Mononuclear cell (primary cell): ENCODE results near the gene ST3GAL4. TPM values are rescaled to one million over a fixed set of nuclear protein-coding genes. Genes with fewer than 3 reads are reported as not detected.
"Not testable (repeated sequence)": the region's sequence is repeated elsewhere in the genome, so short reads cannot be mapped to it uniquely, and the experiment has no call there.

ENCODE experiments used
- H3K27me3 ChIP-seq: 2 replicates; pipeline ENCODE4 v1.6.0; 2011; ENCODE audit warnings: low read length, control low read depth; ENCODE audit not compliant: insufficient read depth
- H3K4me1 ChIP-seq: 2 replicates; pipeline ENCODE4 v1.5.1; 2011; ENCODE audit warnings: mild to moderate bottlenecking, low read length, control low read depth; ENCODE audit not compliant: insufficient read depth
- H3K4me3 ChIP-seq: 2 replicates; pipeline ENCODE4 v1.5.1; 2011; ENCODE audit warnings: mild to moderate bottlenecking, low read length, moderate library complexity
- H3K9me3 ChIP-seq: 2 replicates; pipeline ENCODE4 v1.5.1; 2011; ENCODE audit warnings: low read depth, mild to moderate bottlenecking, control low read depth, low read length
- total RNA-seq: library from RNA; depleted of rRNA; stranded (reverse); fragments of >200 nt; gene quantifications from one replicate; pipeline ENCODE4 v1.2.3, GENCODE V29; 2012

Gene ST3GAL4
- total RNA-seq, 1 donor: 8.2 TPM

- Histone ChIP-seq H3K4me1 (peaks cover 35% of the 10 kb centered on the region), H3K9me3 (no peaks in the 10 kb centered on the region), H3K27me3 (no peaks in the 10 kb centered on the region), H3K4me3 (no peak overlapping the region)
Observed at GRCh38 chr11:126337474-126338241, 17.8 kb upstream of the ST3GAL4 start.

GRCh38 chr11:126338346-126339055, 17.0 kb upstream of the ST3GAL4 start:
- peaks cover 35% of the 10 kb centered on the region for H3K4me1 ChIP-seq
- no peaks in the 10 kb centered on the region for H3K9me3 ChIP-seq
- H3K4me3 ChIP-seq: no peak overlapping the region
- H3K27me3 ChIP-seq: no peaks in the 10 kb centered on the region

- H3K4me1 ChIP-seq: peaks cover 35% of the 10 kb centered on the region
- H3K9me3 ChIP-seq: no peaks in the 10 kb centered on the region
- no peaks in the 10 kb centered on the region for H3K27me3 ChIP-seq
- no peak overlapping the region for H3K4me3 ChIP-seq
Observed at GRCh38 chr11:126339073-126339862, 16.2 kb upstream of the ST3GAL4 start.

GRCh38 chr11:126339863-126340434, 15.5 kb upstream of the ST3GAL4 start:
- no peaks in the 10 kb centered on the region for H3K27me3 ChIP-seq
- no peak overlapping the region for H3K4me3 ChIP-seq
- peaks cover 37% of the 10 kb centered on the region for H3K4me1 ChIP-seq
- no peaks in the 10 kb centered on the region for H3K9me3 ChIP-seq

- no peaks in the 10 kb centered on the region for H3K9me3 ChIP-seq
Observed at GRCh38 chr11:126340960-126341606, 14.4 kb upstream of the ST3GAL4 start.

GRCh38 chr11:126341760-126342161, 13.7 kb upstream of the ST3GAL4 start:
- Histone ChIP-seq H3K9me3 (no peaks in the 10 kb centered on the region), H3K27me3 (no peaks in the 10 kb centered on the region), H3K4me1 (peaks cover 37% of the 10 kb centered on the region), H3K4me3 (no peak overlapping the region)

More at GRCh38 chr11:126340960-126341606, 14.4 kb upstream of the ST3GAL4 start:
- H3K4me3 ChIP-seq: no peak overlapping the region
- peaks cover 37% of the 10 kb centered on the region for H3K4me1 ChIP-seq
- H3K27me3 ChIP-seq: no peaks in the 10 kb centered on the region

- H3K9me3 ChIP-seq: no peaks in the 10 kb centered on the region
- no peaks in the 10 kb centered on the region for H3K27me3 ChIP-seq
Observed at GRCh38 chr11:126343051-126343450, 12.4 kb upstream of the ST3GAL4 start.

GRCh38 chr11:126344141-126345080, 11.1 kb upstream of the ST3GAL4 start:
- H3K27me3 ChIP-seq: no peaks in the 10 kb centered on the region
- H3K9me3 ChIP-seq: no peaks in the 10 kb centered on the region
- H3K4me1 ChIP-seq: peaks cover 33% of the 10 kb centered on the region
- no peak overlapping the region for H3K4me3 ChIP-seq

More at GRCh38 chr11:126343051-126343450, 12.4 kb upstream of the ST3GAL4 start:
- Histone ChIP-seq H3K4me1 (peaks cover 33% of the 10 kb centered on the region), H3K4me3 (no peak overlapping the region)

GRCh38 chr11:126345283-126345682, 10.2 kb upstream of the ST3GAL4 start:
- Histone ChIP-seq H3K4me3 (no peak overlapping the region), H3K27me3 (no peaks in the 10 kb centered on the region), H3K4me1 (peaks cover 34% of the 10 kb centered on the region), H3K9me3 (no peaks in the 10 kb centered on the region)

- Histone ChIP-seq H3K27me3 (no peaks in the 10 kb centered on the region), H3K9me3 (no peaks in the 10 kb centered on the region), H3K4me1 (peaks cover 41% of the 10 kb centered on the region), H3K4me3 (no peak overlapping the region)
Observed at GRCh38 chr11:126345759-126346585, 9.5 kb upstream of the ST3GAL4 start.

- Histone ChIP-seq H3K4me1 (peaks cover 46% of the 10 kb centered on the region), H3K4me3 (no peak overlapping the region), H3K9me3 (no peaks in the 10 kb centered on the region), H3K27me3 (no peaks in the 10 kb centered on the region)
Observed at GRCh38 chr11:126346586-126346940, 8.9 kb upstream of the ST3GAL4 start.

- H3K9me3 ChIP-seq, H3K27me3 ChIP-seq, H3K4me3 ChIP-seq: not testable (repeated sequence)
- H3K4me1 ChIP-seq: peaks cover 46% of the 10 kb centered on the region
Observed at GRCh38 chr11:126346946-126347345, 8.5 kb upstream of the ST3GAL4 start.
